RWPE1 (cell line): ENCODE data around the gene METTL25B.

Experiments used
- CTCF ChIA-PET: fragments of 350-600 bp; sonication (Branson Sonifier 250); formaldehyde crosslinking; extraction: SDS; loops from one replicate; lab custom pipeline; 2021; lab: Yijun Ruan, JAX
- POLR2A ChIA-PET: fragments of 400-600 bp; formaldehyde crosslinking; extraction: SDS; loops from one replicate; lab custom pipeline; 2020; ENCODE audit warnings: antibody characterized with exemption; ENCODE audit not compliant: low non-redundant PET; lab: Yijun Ruan, JAX
- DNase-seq: peaks from one replicate; pipeline ENCODE4 v3.0.0; 2012; ENCODE audit warnings: low spot score
- H3K27ac ChIP-seq: fragments of 450-650 bp; 2 replicates; pipeline ENCODE4 v1.5.1; 2017
- CTCF ChIP-seq: fragments of 450-650 bp; conservative IDR thresholded peaks from 2 replicates; pipeline ENCODE4 v1.5.1; 2017; ENCODE audit warnings: low read depth, mild to moderate bottlenecking

METTL25B gene

GRCh38 chr1:156697481-156697880 is 30.8 kb upstream of the METTL25B start:
- ChIA-PET POLR2A (no interaction called here), CTCF (no interaction called here)
- peak overlapping the region; percentile 30; the same call in 1 of the 2 replicates for H3K27ac ChIP-seq
- TF ChIP-seq CTCF = no peak
- DNase-seq = no peak

DNA sequence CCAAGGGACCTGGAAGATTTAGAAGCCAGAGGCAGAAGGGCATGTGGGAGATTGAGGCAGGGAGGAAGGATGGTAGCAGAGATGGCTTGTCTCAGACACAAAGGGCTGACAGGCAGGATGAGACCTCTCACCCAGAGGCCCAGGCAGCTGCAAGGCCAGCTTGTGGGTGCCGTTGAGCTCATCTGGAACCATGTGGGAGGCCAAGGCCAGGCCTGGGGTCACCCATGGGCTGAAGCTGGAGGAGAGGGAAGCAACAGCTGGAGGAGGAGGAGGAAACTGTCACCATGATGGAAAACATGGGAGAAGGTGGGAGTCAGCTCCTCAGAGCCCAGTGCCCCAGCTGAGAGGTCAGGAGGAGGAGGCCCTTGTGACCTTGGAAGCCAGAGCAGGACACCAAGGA is 29.3 kb upstream of the METTL25B start:
- ChIA-PET CTCF (interaction anchor here (0.7 to 1.0 kb wide), 2 partner anchors 9 to 27 kb away, joined by 3 read pairs; no protein-coding TSS in a partner anchor), POLR2A (no interaction called here)
- H3K27ac ChIP-seq = peak overlapping the region; percentile 18; the same call in 1 of the 2 replicates
- TF ChIP-seq CTCF = no peak
- DNase-seq = no peak

GRCh38 chr1:156700736-156701531 is 27.3 kb upstream of the METTL25B start:
- ChIA-PET CTCF (interaction anchor here (0.9 to 17.0 kb wide), 3 partner anchors 10 to 25 kb away, joined by 4 to 225 read pairs (median 15); no protein-coding TSS in a partner anchor), POLR2A (no interaction called here)
- no peak for TF ChIP-seq CTCF
- H3K27ac ChIP-seq = peak overlapping the region; percentile 47
- no peak for DNase-seq

GRCh38 chr1:156703336-156703735 is 24.9 kb upstream of the METTL25B start:
- DNase-seq = no peak
- ChIA-PET POLR2A (no interaction called here), CTCF (interaction anchor here (17.0 kb wide), 1 partner anchor 13 kb away, joined by 225 read pairs; no protein-coding TSS in a partner anchor)
- peak overlapping the region; percentile 95 for H3K27ac ChIP-seq
- no peak for TF ChIP-seq CTCF

GRCh38 chr1:156703741-156704140 is 24.5 kb upstream of the METTL25B start:
- no peak for DNase-seq
- POLR2A ChIA-PET = no interaction called here
- CTCF ChIA-PET = interaction anchor here (17.0 kb wide), 1 partner anchor 13 kb away, joined by 225 read pairs; no protein-coding TSS in a partner anchor
- peak overlapping the region; percentile 95 for H3K27ac ChIP-seq
- no peak for TF ChIP-seq CTCF

GRCh38 chr1:156704166-156704711 is 24.0 kb upstream of the METTL25B start:
- TF ChIP-seq CTCF = no peak
- POLR2A ChIA-PET = interaction anchor here (1.5 kb wide), 1 partner anchor 12 kb away, joined by 5 read pairs; no protein-coding TSS in a partner anchor
- CTCF ChIA-PET = interaction anchor here (1.1 to 17.0 kb wide), 2 partner anchors 14 kb away, joined by 5 to 225 read pairs; no protein-coding TSS in a partner anchor
- peak overlapping the region; percentile 95 for H3K27ac ChIP-seq
- no peak for DNase-seq
